ENCODE measurements around the gene DOCK9.

DOCK9 gene

GRCh38 chr13:98784666-98785065, 193.2 kb downstream of the DOCK9 start:
- no peak for DNase-seq

DNA sequence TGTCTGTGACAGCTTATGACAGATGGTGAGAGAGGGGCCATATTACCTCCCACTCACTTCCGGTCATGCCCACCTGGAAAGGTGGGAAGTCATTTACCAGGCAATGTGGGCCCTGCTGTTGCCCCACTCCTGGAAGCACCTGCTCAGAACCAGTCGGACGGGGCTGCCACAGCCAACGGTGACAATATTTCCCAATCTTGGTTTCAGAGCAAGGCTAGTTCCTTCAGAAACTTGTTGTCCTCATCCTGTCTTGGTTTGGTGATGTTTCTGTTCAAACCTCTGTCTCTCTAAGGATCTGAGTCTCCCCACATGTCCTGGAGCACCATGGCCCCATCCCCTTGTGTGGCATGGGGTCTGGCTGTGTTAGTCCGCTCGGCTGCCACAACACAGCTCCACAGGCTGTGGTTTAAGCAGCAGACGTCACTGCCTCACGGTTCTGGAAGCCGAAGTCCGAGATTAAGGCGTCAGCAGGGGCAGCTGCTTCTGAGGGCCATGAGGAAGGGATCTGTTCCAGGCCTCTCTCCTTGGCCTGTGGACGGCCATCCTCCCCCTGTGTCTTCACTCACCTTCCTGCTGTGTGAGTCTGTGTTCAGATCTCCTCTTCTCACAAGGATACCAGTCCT, 193.9 kb downstream of the DOCK9 start:
- no peak for DNase-seq

DNA sequence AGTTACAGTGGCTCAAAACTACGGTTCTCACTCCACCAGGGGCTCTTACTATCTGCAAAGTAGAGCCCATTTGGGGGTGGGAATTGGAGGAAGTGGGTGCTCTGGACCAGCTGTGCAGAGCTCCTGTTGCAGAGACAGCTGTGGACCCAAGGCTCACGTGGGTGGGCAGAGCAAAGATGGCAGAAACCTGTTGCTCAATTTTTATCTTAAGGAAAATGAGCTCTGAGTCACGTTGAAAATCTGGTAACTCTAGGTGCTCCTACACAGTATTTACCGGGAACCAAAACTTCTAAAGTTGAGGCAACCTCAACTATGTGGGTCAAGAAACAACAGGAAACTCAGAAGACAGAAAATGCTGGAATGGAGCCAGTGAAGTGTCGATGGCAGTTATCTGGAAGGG, 195.2 kb downstream of the DOCK9 start:
- no peak for DNase-seq

- DNase-seq, result no peak
Observed at GRCh38 chr13:98781905-98782304, 196.0 kb downstream of the DOCK9 start.

DNA sequence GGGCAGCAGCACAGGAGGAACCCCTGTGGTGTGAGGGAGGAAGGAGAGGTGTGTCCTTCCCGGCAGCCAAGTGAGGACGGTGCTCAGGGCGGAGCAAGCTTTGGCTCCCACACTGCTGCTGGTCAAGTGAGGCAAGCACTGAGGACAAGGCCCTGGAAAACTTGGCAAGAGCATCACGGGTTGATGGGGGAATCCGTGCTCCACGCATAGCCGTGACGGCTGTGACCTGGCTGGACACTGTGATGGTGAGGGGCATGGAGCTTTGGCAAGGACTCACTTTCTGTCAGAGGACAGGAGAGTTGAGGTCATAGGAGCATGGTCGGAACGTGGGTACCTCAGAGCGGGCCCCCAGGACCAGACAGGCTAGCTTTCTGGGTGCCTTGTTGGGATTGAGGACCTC, 196.4 kb downstream of the DOCK9 start:
- no peak for DNase-seq

- no peak for DNase-seq
Observed at GRCh38 chr13:98781045-98781444, 196.8 kb downstream of the DOCK9 start.

DNA sequence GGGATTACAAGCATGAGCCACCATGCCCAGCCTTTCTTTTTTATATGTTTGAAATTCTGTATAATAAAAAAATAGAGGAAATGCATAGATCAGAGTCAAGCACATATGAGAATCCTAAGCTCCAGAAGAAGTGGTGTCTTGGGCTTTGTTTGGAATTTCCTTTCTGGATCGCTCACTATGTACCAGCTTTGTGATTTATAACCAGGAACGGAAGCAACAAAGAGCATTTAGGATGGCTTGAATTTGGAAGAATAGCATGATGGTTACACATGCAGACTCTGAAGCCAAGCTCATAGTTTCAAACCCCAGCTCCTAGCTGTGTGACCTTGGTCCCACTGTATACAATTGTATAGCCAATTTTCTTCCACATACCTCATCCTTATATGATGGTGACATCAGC, 197.4 kb downstream of the DOCK9 start:
- DNase-seq, result no peak

- DNase-seq, result no peak
Observed at GRCh38 chr13:98779695-98780094, 198.2 kb downstream of the DOCK9 start.

- no peak for DNase-seq
Observed at GRCh38 chr13:98778749-98779148, 199.1 kb downstream of the DOCK9 start.

GRCh38 chr13:98776644-98777043, 201.2 kb downstream of the DOCK9 start:
- no peak for DNase-seq

- no peak for DNase-seq
Observed at GRCh38 chr13:98775844-98776598, 201.8 kb downstream of the DOCK9 start.

DNA sequence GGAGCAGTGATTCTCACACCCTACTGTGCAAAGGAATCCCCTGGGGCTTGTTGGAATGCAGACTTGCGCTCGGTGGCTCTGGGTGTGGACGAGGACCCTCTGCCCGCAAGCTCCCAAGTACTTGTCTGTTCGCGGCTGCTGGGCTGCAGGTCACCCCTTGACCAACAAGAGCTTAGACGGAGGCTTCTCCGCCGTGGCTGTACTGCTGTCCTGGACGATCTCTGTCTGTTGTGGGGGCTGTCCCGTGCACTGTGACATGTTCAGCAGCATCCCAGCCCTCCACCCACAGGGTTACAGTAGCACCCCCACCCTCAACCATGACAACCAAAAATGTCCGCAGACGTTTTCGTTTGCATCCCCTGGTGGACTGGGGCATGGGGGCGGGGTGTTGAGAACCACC, 202.5 kb downstream of the DOCK9 start:
- DNase-seq, result no peak

DNA sequence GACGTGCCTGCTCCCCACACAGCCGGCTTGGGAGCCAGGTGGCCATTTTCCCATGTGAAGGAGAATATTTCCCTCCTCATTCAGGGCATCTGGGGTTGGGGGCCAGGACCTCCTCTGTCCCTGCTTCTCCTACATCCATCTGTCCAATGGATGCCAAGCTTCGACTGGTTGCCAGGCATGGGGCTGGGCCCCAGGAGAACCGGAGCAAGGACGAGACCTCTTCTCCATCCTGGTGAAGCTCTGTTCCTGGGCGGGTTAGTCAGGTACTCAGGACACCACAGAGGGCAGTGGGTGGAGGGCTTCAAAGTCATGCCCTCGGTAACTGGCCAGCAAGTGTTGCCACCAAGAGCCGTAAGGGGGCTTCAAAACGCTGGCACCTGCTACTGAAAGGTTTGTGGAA, 203.1 kb downstream of the DOCK9 start:
- DNase-seq, result no peak

DNA sequence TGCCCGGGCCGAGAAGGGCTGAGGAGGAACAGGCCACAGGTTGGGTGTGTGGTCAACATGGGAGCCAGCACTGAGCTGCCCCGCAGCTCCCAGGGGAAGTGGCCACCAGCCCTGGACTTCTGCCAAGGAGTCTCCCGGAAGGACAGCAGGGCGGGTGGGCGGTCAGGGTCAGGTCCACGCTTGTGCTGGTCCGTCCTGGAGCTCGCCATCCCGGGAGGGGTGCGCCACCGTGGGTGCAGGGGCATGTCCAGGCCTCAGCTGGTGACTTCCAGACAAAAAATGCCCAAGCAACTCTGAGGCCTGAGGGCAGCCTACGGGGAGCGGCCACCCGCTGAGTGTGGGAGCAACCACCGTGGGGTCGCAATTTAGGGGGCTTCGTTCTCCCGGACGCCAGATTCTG, 203.9 kb downstream of the DOCK9 start:
- DNase-seq, result no peak

GRCh38 chr13:98772794-98773452, 204.9 kb downstream of the DOCK9 start:
- DNase-seq, result no peak

DNA sequence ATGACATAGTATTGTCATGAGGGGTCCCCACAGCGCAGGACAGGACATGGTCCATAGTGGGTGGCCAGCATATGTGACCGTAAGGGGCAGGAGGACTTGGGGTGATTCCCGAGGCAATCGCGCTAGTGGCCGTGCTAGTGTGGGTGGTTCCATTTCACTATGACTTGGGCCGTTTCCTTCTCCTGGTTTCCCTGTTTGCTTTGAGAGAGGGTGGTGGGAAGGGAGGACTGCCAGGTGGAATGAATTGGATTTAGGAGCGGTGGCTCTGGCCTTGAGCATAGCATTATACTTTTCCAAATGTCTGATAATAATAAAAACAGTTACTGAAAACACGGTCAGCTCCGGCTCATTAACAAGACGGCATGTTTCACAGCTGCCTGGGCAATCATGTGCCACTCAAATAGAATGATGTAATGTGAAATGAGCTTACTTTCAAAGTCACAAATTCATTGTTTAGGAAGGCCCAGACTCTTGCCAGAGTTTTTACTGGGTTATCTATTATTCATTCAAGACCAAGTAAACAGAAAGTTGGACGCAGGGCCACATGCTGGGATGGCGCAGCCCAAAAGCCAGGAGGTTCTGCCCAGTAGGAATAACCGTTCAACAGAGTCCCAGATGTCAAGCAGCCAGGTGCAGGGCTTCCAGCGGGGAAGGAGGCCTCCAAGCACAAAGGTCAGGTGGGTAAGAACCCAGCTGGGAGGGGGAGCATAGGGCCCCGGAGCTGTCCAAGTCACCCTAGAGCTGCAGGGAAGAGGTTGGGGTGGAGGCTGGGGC, 205.8 kb downstream of the DOCK9 start:
- no peak for DNase-seq

DNA sequence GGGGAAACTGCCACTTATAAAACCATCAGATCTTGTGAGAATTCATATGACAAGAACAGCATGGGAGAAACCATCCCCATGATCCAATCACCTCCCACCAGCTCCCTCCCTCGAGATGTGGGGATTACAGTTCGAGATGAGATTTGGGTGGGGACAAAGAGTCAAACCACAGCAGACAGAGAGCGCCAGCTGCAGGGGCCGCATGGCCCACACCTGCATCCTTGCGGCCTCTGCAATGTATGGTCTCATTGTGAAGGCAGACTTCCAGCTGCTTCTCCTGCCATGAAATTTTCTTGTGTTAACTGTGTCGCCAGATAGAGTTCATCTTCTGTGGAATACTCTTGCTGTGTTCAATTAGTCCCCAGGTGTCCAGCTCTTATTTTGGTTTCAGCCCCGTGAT, 208.1 kb downstream of the DOCK9 start:
- no peak for DNase-seq

DNA sequence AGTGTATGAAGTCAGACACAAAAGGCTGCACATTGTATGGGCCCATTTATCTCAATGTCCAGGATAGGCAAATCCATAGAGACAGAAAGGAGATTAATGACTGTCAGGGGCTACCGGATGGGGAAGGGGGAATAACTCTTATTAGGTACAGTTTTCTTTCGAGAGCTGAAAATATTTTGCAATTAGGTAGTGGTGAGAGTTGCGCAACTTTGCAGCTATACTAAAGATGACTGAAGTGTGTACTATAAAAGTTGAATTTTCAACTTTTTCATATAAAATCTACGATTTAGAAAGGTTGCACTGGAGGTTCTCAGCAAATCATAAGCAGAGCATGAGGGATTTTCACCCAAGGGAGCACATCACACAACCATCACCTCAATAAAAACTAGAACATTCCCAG, 209.3 kb downstream of the DOCK9 start:
- no peak for DNase-seq

- DNase-seq, result no peak
Observed at GRCh38 chr13:98766697-98767096, 211.2 kb downstream of the DOCK9 start.

DNA sequence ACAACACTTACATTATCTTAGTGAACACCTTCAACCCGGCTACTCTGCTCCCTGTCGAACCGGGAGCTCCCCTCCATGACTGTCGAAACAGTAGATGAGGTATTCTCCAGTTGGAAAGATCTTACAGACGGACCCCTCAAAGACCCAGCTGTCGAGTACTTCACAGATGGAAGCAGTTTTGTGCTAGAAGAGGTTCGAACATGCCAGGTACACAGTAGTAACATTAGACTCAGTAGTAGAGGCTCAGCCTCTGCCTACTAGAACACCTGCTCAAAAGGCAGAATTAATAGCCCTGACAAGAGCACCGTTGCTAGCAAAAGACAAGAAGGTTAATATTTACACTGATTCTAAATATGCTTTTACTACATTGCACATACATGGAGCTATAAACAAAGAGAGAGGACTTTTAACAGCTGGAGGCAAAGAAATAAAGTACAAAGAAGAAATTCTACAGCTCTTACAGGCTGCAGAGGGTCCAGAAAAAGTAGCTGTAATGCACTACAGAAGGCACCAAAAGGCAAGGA, 211.8 kb downstream of the DOCK9 start:
- no peak for DNase-seq

DNA sequence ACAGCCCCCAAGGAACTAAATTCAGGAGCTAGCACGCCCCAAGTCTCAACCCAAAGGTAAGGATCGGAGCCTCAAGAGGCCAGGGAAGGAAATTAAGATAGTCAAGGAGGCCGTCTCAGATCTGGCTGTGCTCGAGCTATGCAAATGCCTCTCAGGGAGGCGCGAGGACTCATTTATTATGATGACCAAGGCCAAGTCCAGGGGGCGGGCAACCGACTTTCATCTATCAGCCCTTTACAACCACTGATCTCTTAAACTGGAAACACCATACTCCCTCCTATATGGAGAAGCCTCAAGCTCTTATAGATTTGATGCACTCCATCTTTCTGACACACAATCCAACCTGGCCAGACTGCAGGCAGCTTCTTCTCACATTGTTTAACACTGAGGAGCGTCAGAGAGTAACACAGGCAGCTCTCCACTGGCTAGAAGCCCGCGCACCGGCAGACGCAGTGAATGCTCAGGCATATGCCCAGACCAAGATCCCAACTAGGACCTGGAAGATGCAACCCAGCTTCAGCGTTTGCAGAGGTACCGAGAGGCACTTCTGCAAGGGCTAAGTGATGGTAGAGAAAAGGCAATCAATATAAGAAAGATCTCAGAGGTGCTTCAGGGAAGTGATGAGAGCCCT, 215.8 kb downstream of the DOCK9 start:
- no peak for DNase-seq

- no peak for DNase-seq
Observed at GRCh38 chr13:98761126-98761985, 216.5 kb downstream of the DOCK9 start.
